Type B pancreatic cell (in vitro differentiated cells): ENCODE results near the gene RIC8A. TPM values are rescaled to one million over a fixed set of nuclear protein-coding genes. Genes with fewer than 3 reads are reported as not detected.

Experiments used
- DNase-seq: peaks from one replicate; pipeline ENCODE4 v3.0.0; 2021; ENCODE audit warnings: mixed read lengths; ENCODE audit not compliant: unreplicated experiment; ENCODE audit errors: extremely low spot score
- H3K27ac Mint-ChIP-seq: 2 replicates; pipeline ENCODE4 v1.8.0; 2021; ENCODE audit warnings: mild to moderate bottlenecking, mixed read lengths
- H3K27me3 Mint-ChIP-seq: 2 replicates; pipeline ENCODE4 v1.8.0; 2021; ENCODE audit warnings: mixed read lengths
- H3K36me3 Mint-ChIP-seq: 2 replicates; pipeline ENCODE4 v1.8.0; 2021; ENCODE audit warnings: mixed read lengths
- H3K4me1 Mint-ChIP-seq: one replicate; pipeline ENCODE4 v1.8.0; 2021; ENCODE audit warnings: mixed read lengths; ENCODE audit not compliant: unreplicated experiment
- H3K4me3 Mint-ChIP-seq: 2 replicates; pipeline ENCODE4 v1.8.0; 2021; ENCODE audit warnings: mild to moderate bottlenecking, mixed read lengths
- H3K9me3 Mint-ChIP-seq: 2 replicates; pipeline ENCODE4 v1.8.0; 2021; ENCODE audit warnings: mixed read lengths
- total RNA-seq: library from RNA; stranded (reverse); gene quantifications from 2 replicates; pipeline ENCODE4 v1.2.1, GENCODE V29; 2021; ENCODE audit warnings: low replicate concordance
- TF ChIP-seq, protein P1 (sequence below): fragments of 200-600 bp; sonication (generic); conservative IDR thresholded peaks from 2 replicates; pipeline ENCODE4 v1.5.0; 2021; ENCODE audit warnings: antibody characterized with exemption, mild to moderate bottlenecking

Gene RIC8A
- total RNA-seq, 1 donor from 2014 or later = 114 TPM

DNA sequence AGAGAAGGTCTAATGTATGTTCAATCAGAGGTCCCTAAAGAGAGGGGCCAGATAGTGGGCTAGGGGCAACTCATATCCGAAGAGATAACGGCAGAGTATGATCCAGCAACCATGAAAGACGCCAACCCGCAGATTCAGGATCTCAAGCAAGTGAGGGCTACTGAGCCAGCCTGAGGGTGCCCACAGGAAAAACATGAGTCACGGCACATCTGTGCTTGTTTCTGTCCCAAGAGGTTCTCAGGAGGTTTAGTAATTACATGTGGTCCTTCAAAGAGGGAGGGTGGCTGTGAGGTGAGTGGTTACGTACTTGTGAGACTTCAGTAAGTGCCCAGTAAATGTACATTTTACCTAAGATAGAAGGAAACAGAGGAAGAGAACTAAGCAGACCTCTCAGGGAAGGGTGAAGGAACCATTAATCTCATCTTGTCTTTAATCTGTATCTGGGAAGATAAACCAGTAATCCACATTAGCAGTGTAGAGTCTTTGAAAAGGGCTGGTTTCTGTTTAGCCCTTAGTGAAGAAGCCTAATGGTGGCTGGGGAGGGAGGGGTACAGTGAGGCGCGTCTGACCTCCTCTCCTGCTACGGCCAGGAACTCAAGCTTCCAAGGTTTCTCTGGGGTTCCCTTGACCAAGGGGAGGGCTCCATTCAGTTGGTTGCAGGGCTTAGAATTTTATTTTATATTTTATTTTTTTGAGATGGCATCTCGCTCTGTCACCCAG lies 18.4 kb downstream of the RIC8A start:
- no peak overlapping the region for H3K4me3 Mint-ChIP-seq
- TF ChIP-seq, protein P1, sequence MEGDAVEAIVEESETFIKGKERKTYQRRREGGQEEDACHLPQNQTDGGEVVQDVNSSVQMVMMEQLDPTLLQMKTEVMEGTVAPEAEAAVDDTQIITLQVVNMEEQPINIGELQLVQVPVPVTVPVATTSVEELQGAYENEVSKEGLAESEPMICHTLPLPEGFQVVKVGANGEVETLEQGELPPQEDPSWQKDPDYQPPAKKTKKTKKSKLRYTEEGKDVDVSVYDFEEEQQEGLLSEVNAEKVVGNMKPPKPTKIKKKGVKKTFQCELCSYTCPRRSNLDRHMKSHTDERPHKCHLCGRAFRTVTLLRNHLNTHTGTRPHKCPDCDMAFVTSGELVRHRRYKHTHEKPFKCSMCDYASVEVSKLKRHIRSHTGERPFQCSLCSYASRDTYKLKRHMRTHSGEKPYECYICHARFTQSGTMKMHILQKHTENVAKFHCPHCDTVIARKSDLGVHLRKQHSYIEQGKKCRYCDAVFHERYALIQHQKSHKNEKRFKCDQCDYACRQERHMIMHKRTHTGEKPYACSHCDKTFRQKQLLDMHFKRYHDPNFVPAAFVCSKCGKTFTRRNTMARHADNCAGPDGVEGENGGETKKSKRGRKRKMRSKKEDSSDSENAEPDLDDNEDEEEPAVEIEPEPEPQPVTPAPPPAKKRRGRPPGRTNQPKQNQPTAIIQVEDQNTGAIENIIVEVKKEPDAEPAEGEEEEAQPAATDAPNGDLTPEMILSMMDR = no peak
- no peak for DNase-seq
- H3K27me3 Mint-ChIP-seq = no peaks in the 10 kb centered on the region
- H3K36me3 Mint-ChIP-seq = peaks cover 13% of the 10 kb centered on the region
- no peak overlapping the region for H3K27ac Mint-ChIP-seq
- H3K9me3 Mint-ChIP-seq = no peaks in the 10 kb centered on the region
- no peaks in the 10 kb centered on the region for H3K4me1 Mint-ChIP-seq

DNA sequence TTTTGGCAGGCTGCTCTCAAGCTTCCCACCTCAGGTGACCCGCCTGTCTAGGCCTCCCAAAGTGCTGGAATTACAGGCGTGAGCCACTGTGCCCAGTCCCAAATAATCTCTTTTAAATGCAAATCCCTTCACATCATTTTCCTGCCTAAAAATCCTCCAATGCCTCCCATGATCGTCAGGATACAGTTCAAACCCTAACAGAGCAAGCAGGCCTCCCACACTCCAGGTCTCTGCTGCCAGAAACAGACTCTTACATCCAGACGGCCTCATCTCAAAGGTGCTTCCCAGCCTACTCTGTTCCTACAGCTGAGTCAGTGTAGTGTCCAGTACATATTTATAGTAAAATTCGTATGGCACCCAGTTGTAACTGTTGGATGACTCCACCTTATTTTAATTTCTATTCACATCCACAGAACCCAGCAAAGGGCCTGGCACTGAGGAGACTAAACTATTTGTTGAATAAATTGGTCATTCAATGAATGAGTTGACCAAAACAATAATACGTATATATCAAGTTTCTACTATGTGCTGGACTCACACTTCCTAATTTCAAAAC lies 20.4 kb downstream of the RIC8A start:
- peaks cover 13% of the 10 kb centered on the region for H3K36me3 Mint-ChIP-seq
- no peaks in the 10 kb centered on the region for H3K27me3 Mint-ChIP-seq
- no peaks in the 10 kb centered on the region for H3K4me1 Mint-ChIP-seq
- H3K4me3 Mint-ChIP-seq = no peak overlapping the region
- no peak overlapping the region for H3K27ac Mint-ChIP-seq
- no peaks in the 10 kb centered on the region for H3K9me3 Mint-ChIP-seq
- no peak for DNase-seq
- TF ChIP-seq, protein P1 = no peak

DNA sequence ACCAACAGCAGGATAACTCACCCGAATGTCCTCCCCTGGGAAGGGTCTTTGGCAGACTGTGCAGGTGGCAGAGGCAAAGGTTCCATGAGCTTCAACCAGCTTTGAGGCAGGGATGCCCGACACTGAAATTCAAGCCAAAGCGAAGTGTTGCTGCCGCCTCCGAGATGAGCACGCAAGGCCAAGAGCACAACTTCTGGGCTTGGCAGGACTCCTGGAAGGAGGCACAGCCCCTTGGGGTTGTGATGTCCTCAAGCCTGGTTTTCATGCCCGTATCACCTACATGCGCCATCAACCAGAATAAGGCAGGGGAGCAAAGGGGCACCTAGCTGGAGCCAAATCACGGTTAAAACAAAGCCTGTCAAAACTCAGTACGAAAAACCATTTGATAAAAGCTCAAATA lies 22.9 kb downstream of the RIC8A start:
- Mint-ChIP-seq H3K9me3 (no peaks in the 10 kb centered on the region), H3K36me3 (peaks cover 12% of the 10 kb centered on the region), H3K4me3 (no peak overlapping the region), H3K4me1 (peaks cover 4% of the 10 kb centered on the region), H3K27ac (no peak overlapping the region), H3K27me3 (no peaks in the 10 kb centered on the region)
- TF ChIP-seq, protein P1 = no peak
- DNase-seq = no peak

DNA sequence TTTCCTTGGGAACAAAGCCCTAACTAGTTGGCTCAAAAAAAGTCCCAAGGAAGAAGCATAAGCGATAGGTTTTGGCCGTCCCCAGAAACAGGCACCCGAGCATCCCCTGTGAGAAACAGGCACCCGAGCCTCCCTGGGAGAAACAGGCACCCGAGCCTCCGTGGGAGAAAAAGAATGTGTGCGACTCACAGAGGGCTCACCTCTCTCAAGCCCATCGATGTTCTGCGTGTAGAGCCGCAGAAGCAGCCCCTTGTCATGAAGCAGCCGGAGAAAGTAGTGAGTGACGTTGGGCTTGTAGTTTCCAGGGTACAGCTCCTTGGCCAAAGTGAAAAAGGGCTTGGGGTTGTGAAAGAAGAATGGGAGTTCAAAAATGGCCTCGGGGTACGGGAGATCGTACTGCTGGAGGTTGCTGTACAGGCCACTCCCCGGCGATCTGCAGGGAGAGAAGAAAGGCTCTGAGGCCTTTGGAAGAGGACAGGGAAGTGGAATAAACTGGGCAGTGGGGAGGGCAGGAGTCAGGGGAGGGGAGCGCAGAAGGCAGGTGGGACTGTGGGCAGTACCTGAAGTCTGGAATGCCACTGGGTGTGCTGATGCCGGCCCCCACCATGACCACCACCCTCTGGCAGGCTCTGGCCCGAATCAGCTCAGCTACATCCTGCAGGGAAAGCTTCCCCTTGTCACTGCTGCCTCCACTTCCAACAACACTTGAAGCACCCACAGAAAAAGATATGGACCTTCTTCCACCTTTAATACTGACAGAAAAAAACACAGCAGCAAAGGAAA lies 25.5 kb downstream of the RIC8A start:
- H3K27me3 Mint-ChIP-seq = no peaks in the 10 kb centered on the region
- DNase-seq = no peak
- H3K36me3 Mint-ChIP-seq = peaks cover 12% of the 10 kb centered on the region
- H3K27ac Mint-ChIP-seq = no peak overlapping the region
- TF ChIP-seq, protein P1 = no peak
- H3K4me3 Mint-ChIP-seq = peak overlapping the region; percentile 44
- H3K4me1 Mint-ChIP-seq = peaks cover 11% of the 10 kb centered on the region
- no peaks in the 10 kb centered on the region for H3K9me3 Mint-ChIP-seq

DNA sequence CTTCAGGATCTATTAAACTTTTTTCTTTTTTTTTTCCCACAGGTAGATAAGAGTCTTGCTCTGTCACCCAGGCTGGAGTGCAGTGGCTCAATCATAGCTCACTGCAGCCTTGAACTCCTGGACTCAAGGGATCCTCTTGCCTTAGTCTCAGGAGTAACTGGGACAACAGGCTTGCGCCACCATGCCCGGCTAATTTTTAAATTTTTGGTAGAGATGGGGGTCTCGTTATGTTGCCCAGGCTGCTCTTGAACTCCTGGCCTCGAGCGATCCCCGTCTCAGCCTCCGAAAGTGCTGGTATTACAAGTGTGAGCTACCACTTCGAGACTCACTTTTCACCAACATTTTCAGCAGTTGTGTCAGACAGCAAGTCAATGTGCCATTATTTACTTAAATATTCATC lies 27.7 kb downstream of the RIC8A start:
- no peak for DNase-seq
- Mint-ChIP-seq H3K4me3 (peak overlapping the region; percentile 99), H3K36me3 (peaks cover 8% of the 10 kb centered on the region), H3K4me1 (peaks cover 20% of the 10 kb centered on the region), H3K27me3 (no peaks in the 10 kb centered on the region), H3K9me3 (no peaks in the 10 kb centered on the region), H3K27ac (peak overlapping the region; percentile 87)
- TF ChIP-seq, protein P1 = no peak
